Measurements from ENCODE around the gene ZNF296.

GRCh38 chr19:45061965-45062364 is 14.3 kb downstream of the ZNF296 start:
- TF ChIP-seq POLR2A (IDR thresholded peaks at IDR 0.05), result no peak
- no peak for TF ChIP-seq CTCF (IDR thresholded peaks at IDR 0.05)

All from body of pancreas (tissue), 4 donors.